ENCODE results near the gene CD180. TPM values are rescaled to one million over a fixed set of nuclear protein-coding genes. Genes with fewer than 3 reads are reported as not detected.
A peak's percentile ranks its signal among the peaks of the same experiment; 100 is the strongest.
"Not testable (repeated sequence)": the region's sequence is repeated elsewhere in the genome, so short reads cannot be mapped to it uniquely, and the experiment has no call there.

CD180 gene
- total RNA-seq, 4 donors from 2014 or later, result 0.37 to 0.83 (median 0.59) TPM; not detected in 1

DNA sequence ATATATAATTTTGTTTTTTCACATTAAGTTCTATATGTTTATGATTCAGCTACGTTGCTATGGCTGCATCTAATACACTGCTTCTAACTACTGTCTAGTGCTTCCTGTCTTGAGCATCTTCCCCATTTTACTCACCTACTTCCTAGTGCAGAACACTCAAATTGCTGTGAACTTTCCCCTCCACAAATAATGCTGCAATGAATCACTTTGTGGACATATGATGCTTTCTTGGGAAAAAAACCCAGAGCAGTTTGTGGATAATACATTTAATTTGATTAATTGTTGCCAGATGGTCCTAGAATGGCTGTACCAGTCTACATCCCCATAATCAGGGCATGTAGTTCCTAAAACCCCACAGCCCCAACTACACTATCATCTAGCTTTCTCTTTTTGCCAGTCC, 18.5 kb downstream of the CD180 start:
- no peaks in the 10 kb centered on the region for H3K9me3 ChIP-seq
- H3K4me3 ChIP-seq, result no peak overlapping the region
- intact Hi-C loops (cut with DNase I; ENCODE audit: low total_unique reads), result no loop called here
- no peak overlapping the region for H3K27ac ChIP-seq
- no peaks in the 10 kb centered on the region for H3K27me3 ChIP-seq
- peaks cover 0 to 5% of the 10 kb centered on the region in 2 donors for H3K4me1 ChIP-seq
- no peak for TF ChIP-seq POLR2A (IDR thresholded peaks at IDR 0.05)
- TF ChIP-seq, protein P1, sequence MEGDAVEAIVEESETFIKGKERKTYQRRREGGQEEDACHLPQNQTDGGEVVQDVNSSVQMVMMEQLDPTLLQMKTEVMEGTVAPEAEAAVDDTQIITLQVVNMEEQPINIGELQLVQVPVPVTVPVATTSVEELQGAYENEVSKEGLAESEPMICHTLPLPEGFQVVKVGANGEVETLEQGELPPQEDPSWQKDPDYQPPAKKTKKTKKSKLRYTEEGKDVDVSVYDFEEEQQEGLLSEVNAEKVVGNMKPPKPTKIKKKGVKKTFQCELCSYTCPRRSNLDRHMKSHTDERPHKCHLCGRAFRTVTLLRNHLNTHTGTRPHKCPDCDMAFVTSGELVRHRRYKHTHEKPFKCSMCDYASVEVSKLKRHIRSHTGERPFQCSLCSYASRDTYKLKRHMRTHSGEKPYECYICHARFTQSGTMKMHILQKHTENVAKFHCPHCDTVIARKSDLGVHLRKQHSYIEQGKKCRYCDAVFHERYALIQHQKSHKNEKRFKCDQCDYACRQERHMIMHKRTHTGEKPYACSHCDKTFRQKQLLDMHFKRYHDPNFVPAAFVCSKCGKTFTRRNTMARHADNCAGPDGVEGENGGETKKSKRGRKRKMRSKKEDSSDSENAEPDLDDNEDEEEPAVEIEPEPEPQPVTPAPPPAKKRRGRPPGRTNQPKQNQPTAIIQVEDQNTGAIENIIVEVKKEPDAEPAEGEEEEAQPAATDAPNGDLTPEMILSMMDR (IDR thresholded peaks at IDR 0.05), result no peak
- no peak for DNase-seq
- no peaks in the 10 kb centered on the region for H3K36me3 ChIP-seq

DNA sequence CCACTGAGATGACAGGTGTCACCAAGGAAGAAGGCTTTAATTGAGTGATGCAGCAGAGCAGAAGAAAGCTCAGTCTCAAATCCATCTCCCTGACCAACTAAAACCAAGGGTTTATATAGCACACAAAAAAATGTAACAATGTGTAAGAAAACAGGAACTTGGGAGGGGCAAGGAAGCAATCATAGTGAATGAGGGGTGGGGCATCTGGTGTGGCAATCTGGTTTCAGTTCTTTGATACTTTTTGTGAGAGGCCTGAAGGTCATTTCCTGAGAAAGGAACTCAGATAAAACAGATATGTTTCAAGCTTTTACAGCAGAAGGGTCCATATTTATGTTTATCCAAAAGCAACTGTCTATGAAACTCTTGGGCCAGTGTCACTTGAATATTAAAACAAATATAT, 19.7 kb downstream of the CD180 start:
- no peaks in the 10 kb centered on the region for H3K36me3 ChIP-seq
- TF ChIP-seq POLR2A (IDR thresholded peaks at IDR 0.05), result no peak
- TF ChIP-seq, protein P1 (IDR thresholded peaks at IDR 0.05), result no peak
- intact Hi-C loops (cut with DNase I; ENCODE audit: low total_unique reads), result no loop called here
- H3K9me3 ChIP-seq, result no peaks in the 10 kb centered on the region
- H3K27ac ChIP-seq, result no peak overlapping the region
- H3K27me3 ChIP-seq, result no peaks in the 10 kb centered on the region
- H3K4me1 ChIP-seq, result no peaks in the 10 kb centered on the region
- DNase-seq, result no peak
- H3K4me3 ChIP-seq, result no peak overlapping the region

DNA sequence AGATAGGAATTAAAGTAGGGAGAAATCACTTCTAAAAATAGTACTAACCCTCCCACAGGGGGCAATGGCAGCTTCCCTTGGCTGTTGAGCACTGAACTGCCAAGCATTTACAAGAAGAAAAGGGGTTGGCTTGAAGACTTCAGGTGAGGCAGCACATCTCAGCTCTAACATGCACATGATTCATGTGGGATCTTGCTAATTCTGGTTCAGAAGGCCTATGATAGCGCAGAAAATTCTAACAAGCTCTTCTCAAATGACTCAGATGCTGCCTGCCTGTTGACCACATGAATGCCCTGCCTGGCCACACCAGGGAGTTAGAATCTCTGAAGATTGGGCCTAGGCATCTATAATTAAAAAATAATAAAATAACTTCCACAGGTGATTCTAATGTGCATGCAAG, 22.6 kb downstream of the CD180 start:
- TF ChIP-seq POLR2A (IDR thresholded peaks at IDR 0.05), result no peak
- TF ChIP-seq, protein P1 (IDR thresholded peaks at IDR 0.05), result no peak
- Histone ChIP-seq H3K9me3 (no peaks in the 10 kb centered on the region), H3K4me3 (no peak overlapping the region), H3K27me3 (no peaks in the 10 kb centered on the region), H3K36me3 (no peaks in the 10 kb centered on the region), H3K27ac (no peak overlapping the region), H3K4me1 (no peaks in the 10 kb centered on the region)
- intact Hi-C loops (cut with DNase I; ENCODE audit: low total_unique reads), result no loop called here
- no peak for DNase-seq

DNA sequence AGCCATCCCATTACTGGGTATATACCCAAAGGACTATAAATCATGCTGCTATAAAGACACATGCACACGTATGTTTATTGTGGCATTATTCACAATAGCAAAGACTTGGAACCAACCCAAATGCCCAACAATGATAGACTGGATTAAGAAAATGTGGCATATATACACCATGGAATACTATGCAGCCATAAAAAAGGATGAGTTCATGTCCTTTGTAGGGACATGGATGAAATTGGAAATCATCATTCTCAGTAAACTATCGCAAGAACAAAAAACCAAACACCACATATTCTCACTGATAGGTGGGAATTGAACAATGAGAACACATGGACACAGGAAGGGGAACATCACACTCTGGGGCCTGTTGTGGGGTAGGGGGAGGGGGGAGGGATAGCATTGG, 23.2 kb downstream of the CD180 start:
- DNase-seq; H3K4me1 ChIP-seq; H3K9me3 ChIP-seq; H3K27me3 ChIP-seq; H3K36me3 ChIP-seq; H3K4me3 ChIP-seq; intact Hi-C loops (cut with DNase I; ENCODE audit: low total_unique reads); H3K27ac ChIP-seq: not testable (repeated sequence)

DNA sequence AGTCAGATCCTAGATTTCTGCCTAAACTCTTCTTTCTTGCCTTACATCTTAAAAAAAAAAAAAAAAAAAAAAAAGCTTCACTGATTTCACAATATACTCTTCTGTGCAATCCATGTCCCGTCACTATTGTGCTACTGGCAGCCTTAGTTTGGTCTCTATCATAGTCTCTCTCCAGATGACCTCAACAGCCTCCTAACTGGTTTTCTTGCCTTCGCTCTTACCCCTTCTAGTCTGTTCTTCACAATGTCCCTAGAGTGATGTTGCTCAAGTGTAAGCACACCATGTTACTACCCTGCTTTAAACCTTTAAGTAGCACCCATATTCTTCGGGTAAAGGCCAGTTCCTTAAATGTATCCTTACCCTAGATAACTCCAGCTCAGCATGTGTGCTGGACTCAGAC, 25.8 kb downstream of the CD180 start:
- H3K36me3 ChIP-seq, result no peaks in the 10 kb centered on the region
- no peak overlapping the region for H3K4me3 ChIP-seq
- no peaks in the 10 kb centered on the region for H3K9me3 ChIP-seq
- intact Hi-C loops (cut with DNase I; ENCODE audit: low total_unique reads), result no loop called here
- H3K27me3 ChIP-seq, result no peaks in the 10 kb centered on the region
- H3K4me1 ChIP-seq, result no peaks in the 10 kb centered on the region
- TF ChIP-seq, protein P1 (IDR thresholded peaks at IDR 0.05), result no peak
- TF ChIP-seq POLR2A (IDR thresholded peaks at IDR 0.05), result no peak
- no peak for DNase-seq
- no peak overlapping the region for H3K27ac ChIP-seq

DNA sequence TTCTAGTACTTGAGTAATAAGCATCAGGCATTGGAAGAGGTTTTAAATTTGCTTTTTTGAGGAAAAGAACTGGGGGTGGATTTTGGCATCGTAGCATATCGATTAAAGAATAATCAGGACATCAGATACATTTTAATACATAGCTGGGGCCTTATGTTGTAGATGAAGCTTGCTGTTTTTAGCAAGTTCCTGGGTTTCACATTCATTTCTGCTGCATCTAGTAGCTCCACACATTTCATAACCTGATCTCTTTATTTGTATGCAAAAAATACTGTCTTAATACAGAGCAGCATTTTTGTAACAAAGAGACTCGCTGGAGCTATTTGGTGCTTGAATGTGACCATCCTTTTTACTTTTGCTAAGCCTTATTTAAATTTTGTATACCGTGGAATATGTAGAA, 28.5 kb downstream of the CD180 start:
- DNase-seq, result no peak
- Histone ChIP-seq H3K27ac (peak overlapping the region in 1 of 2 donors; percentile 16), H3K36me3 (no peaks in the 10 kb centered on the region), H3K4me3 (no peak overlapping the region), H3K27me3 (no peaks in the 10 kb centered on the region), H3K4me1 (no peaks in the 10 kb centered on the region), H3K9me3 (no peaks in the 10 kb centered on the region)
- intact Hi-C loops (cut with DNase I; ENCODE audit: low total_unique reads), result no loop called here
- TF ChIP-seq, protein P1 (IDR thresholded peaks at IDR 0.05), result no peak
- no peak for TF ChIP-seq POLR2A (IDR thresholded peaks at IDR 0.05)
